Loucy (cell line): ENCODE data around the gene CLSTN1.

Experiments
- H2AFZ ChIP-seq: fragments of 200-600 bp; sonication (generic); 2 replicates; pipeline ENCODE4 v1.6.0; 2016; ENCODE audit warnings: antibody characterized with exemption, mild to moderate bottlenecking, low read length, moderate library complexity
- H3F3A ChIP-seq: fragments of 200-600 bp; 2 replicates; pipeline ENCODE4 v1.6.0; 2016; ENCODE audit warnings: antibody characterized with exemption, low read depth, mild to moderate bottlenecking
- H3K27me3 ChIP-seq: fragments of 200-600 bp; sonication (generic); 2 replicates; pipeline ENCODE4 v1.6.1; 2014; ENCODE audit warnings: low read length, mild to moderate bottlenecking; ENCODE audit not compliant: insufficient read depth, poor library complexity, severe bottlenecking
- H3K36me3 ChIP-seq: fragments of 200-600 bp; sonication (generic); 2 replicates; pipeline ENCODE4 v1.6.1; 2016; ENCODE audit warnings: low read length; ENCODE audit not compliant: insufficient read depth
- H3K4me1 ChIP-seq: fragments of 200-600 bp; sonication (generic); 2 replicates; pipeline ENCODE4 v1.5.1; 2014; ENCODE audit warnings: low read length, mild to moderate bottlenecking; ENCODE audit not compliant: insufficient read depth, poor library complexity, severe bottlenecking
- H3K4me2 ChIP-seq: fragments of 200-600 bp; sonication (generic); 2 replicates; pipeline ENCODE4 v1.6.0; 2014; ENCODE audit warnings: antibody characterized with exemption, low read length, low read depth, mild to moderate bottlenecking; ENCODE audit not compliant: poor library complexity, severe bottlenecking
- H3K4me3 ChIP-seq: fragments of 200-600 bp; sonication (generic); 2 replicates; pipeline ENCODE4 v1.5.1; 2014; ENCODE audit warnings: low read length, mild to moderate bottlenecking, mixed read lengths; ENCODE audit not compliant: poor library complexity, severe bottlenecking
- H3K79me2 ChIP-seq: fragments of 200-600 bp; sonication (generic); 2 replicates; pipeline ENCODE4 v1.6.1; 2014; ENCODE audit warnings: low read length; ENCODE audit not compliant: insufficient read depth
- H3K9ac ChIP-seq: fragments of 200-600 bp; sonication (generic); 2 replicates; pipeline ENCODE4 v1.6.0; 2014; ENCODE audit warnings: mild to moderate bottlenecking, low read depth, low read length, moderate library complexity; ENCODE audit not compliant: poor library complexity, severe bottlenecking
- H3K9me2 ChIP-seq: fragments of 200-600 bp; sonication (generic); replicated peaks from 2 replicates; pipeline ENCODE4 v1.6.1; 2016; ENCODE audit warnings: low read depth, low read length, mixed read lengths
- H3K9me3 ChIP-seq: fragments of 200-600 bp; sonication (generic); 2 replicates; pipeline ENCODE4 v1.6.1; 2014; ENCODE audit warnings: mild to moderate bottlenecking, antibody characterized with exemption, low read length, low read depth; ENCODE audit not compliant: insufficient read depth
- H4K20me1 ChIP-seq: fragments of 200-600 bp; sonication (generic); 2 replicates; pipeline ENCODE4 v1.6.0; 2014; ENCODE audit warnings: antibody characterized with exemption, low read length, mild to moderate bottlenecking; ENCODE audit not compliant: insufficient read depth, poor library complexity, severe bottlenecking
- EZH2phosphoT487 ChIP-seq: fragments of 200-600 bp; IDR thresholded peaks from 2 replicates; pipeline ENCODE4 v1.6.1; 2018; ENCODE audit warnings: antibody characterized with exemption, mild to moderate bottlenecking, moderate library complexity, borderline replicate concordance
- TF ChIP-seq, protein P1 (sequence below): fragments of 200-600 bp; sonication (generic); conservative IDR thresholded peaks from 2 replicates; pipeline ENCODE4 v1.5.1; 2014; ENCODE audit warnings: mild to moderate bottlenecking, antibody characterized with exemption, low read length

The CLSTN1 gene

DNA sequence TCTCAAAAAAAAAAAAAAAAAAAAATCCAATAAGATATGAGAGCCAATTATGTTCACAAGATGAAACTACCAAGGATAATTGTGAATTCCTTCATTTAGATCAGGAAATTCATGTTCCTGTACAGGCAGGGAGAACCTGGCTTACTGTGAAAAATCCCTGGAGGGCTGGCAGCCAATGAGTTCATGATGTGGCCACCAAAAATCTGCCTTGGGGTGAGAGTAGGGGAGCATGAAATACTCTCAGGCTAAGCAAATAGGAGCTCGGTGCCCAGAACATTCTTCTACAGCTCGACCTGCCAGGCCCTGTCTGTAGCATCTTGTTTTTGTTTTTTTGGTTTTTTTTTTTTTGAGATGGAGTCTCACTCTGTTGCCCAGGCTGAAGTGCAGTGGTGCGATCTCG is 122.1 kb downstream of the CLSTN1 start:
- Histone ChIP-seq H3K27me3 (no peaks in the 10 kb centered on the region), H3K9ac (no peak overlapping the region), H4K20me1 (no peaks in the 10 kb centered on the region), H3K4me2 (no peak overlapping the region), H3F3A (no peaks in the 10 kb centered on the region), H3K9me3 (no peaks in the 10 kb centered on the region), H3K9me2 (no peaks in the 10 kb centered on the region), H3K79me2 (no peaks in the 10 kb centered on the region), H3K4me3 (no peak overlapping the region), H3K4me1 (peaks cover 14% of the 10 kb centered on the region), H2AFZ (no peak overlapping the region), H3K36me3 (no peaks in the 10 kb centered on the region)
- no peak for TF ChIP-seq EZH2phosphoT487
- TF ChIP-seq, protein P1, sequence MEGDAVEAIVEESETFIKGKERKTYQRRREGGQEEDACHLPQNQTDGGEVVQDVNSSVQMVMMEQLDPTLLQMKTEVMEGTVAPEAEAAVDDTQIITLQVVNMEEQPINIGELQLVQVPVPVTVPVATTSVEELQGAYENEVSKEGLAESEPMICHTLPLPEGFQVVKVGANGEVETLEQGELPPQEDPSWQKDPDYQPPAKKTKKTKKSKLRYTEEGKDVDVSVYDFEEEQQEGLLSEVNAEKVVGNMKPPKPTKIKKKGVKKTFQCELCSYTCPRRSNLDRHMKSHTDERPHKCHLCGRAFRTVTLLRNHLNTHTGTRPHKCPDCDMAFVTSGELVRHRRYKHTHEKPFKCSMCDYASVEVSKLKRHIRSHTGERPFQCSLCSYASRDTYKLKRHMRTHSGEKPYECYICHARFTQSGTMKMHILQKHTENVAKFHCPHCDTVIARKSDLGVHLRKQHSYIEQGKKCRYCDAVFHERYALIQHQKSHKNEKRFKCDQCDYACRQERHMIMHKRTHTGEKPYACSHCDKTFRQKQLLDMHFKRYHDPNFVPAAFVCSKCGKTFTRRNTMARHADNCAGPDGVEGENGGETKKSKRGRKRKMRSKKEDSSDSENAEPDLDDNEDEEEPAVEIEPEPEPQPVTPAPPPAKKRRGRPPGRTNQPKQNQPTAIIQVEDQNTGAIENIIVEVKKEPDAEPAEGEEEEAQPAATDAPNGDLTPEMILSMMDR: no peak

DNA sequence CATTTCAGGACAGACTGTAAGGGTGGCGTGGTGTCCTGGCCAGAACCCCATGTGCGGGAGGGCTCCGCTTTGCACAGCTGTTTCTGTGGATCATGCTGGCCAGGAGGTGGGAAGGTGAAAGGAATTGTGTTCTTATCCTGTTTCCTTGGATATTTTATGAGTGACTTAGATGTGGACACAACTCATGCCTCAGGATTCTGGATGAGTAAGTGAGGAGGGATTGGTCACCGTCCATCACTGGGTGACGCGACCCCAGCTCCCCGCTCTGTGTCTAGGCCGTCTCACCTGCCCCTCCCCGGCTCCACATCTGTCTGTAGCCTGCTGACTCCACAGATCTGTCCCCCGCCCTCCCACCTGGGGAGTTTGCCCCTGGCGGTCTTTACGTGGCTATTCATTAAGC is 123.4 kb downstream of the CLSTN1 start:
- Histone ChIP-seq H3F3A (no peaks in the 10 kb centered on the region), H3K27me3 (no peaks in the 10 kb centered on the region), H2AFZ (no peak overlapping the region), H3K9me3 (no peaks in the 10 kb centered on the region), H3K4me2 (no peak overlapping the region), H3K4me3 (no peak overlapping the region), H3K9me2 (no peaks in the 10 kb centered on the region), H3K4me1 (peaks cover 14% of the 10 kb centered on the region), H3K36me3 (no peaks in the 10 kb centered on the region), H3K9ac (no peak overlapping the region), H4K20me1 (no peaks in the 10 kb centered on the region), H3K79me2 (no peaks in the 10 kb centered on the region)
- TF ChIP-seq EZH2phosphoT487: no peak
- TF ChIP-seq, protein P1: no peak

DNA sequence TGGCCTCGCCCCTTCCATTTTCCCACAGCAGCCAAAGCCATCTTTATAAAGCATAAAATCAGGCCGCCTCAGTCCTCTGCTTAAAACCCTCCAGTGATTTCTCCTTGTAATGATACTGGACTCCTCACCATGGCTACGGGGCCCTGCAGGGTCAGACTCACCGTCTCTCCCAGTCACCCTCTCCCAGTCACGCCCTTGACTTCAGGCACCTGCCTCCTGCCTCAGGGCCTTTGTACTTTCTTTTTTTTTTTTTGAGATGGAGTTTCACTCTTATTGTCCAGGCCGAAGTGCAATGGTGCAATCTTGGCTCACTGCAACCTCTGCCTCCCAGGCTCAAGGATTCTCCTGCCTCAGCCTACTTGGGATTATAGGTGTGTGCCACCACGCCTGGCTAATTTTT is 124.4 kb downstream of the CLSTN1 start:
- Histone ChIP-seq H3K36me3 (no peaks in the 10 kb centered on the region), H2AFZ (no peak overlapping the region), H4K20me1 (no peaks in the 10 kb centered on the region), H3K9ac (no peak overlapping the region), H3K27me3 (no peaks in the 10 kb centered on the region), H3F3A (no peaks in the 10 kb centered on the region), H3K9me2 (no peaks in the 10 kb centered on the region), H3K4me3 (no peak overlapping the region), H3K79me2 (no peaks in the 10 kb centered on the region), H3K9me3 (no peaks in the 10 kb centered on the region), H3K4me1 (peaks cover 7% of the 10 kb centered on the region), H3K4me2 (no peak overlapping the region)
- TF ChIP-seq, protein P1: no peak
- TF ChIP-seq EZH2phosphoT487: no peak
